GM18507 (cell line): ENCODE data around the gene PACRG.

Source experiments
- DNase-seq: peaks from one replicate; pipeline ENCODE4 v3.0.0; 2011; ENCODE audit warnings: low read depth; ENCODE audit not compliant: insufficient read length; ENCODE audit errors: extremely low spot score
- FAIRE-seq: peaks from 2 replicates; lab custom pipeline; 2011; peaks lifted over from hg19 to GRCh38; lab: Jason Lieb, UNC

The PACRG gene

GRCh38 chr6:162708971-162709370 is 18.8 kb upstream of the PACRG start:
- FAIRE-seq (no peak), DNase-seq (no peak)

DNA sequence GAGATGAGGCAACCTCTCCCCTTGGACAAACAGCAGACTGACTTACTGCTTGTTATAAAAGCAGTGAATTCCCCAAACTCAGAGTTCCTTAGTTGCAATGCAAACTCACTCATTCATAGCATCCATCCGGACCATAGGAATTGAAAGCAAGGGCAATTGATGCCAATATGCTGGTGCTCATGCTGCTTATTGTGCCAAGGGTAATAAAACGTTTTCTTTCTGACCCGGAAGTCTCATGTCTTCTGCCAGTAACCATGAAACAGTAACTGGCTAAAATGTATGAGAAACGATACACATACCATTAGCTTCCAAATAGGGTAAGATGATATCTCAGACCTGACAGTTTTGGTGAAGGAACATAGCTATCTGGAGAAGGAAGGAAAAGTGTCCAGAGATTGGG is 18.3 kb upstream of the PACRG start:
- FAIRE-seq (no peak), DNase-seq (no peak)

- FAIRE-seq (no peak), DNase-seq (no peak)
Measured at GRCh38 chr6:162710419-162710818, 17.4 kb upstream of the PACRG start.

DNA sequence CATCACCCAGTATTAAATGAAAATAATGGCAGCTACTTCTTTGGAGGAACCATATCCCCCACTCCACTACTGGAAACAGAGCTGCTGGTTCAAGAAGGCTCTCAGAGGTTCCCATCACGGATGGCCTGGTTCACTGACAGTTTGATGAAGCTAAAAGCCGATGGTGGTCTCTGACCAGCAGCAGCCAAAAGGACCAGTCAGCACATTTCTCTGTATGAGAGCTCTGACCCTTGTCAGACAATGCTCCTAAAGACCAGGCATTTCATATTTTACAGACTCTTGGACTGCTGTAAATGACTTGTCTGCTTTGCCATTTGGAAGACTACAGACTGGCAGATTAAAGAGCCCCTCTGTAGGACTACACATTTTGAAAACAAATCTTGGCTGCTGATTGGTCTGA is 16.8 kb upstream of the PACRG start:
- no peak for FAIRE-seq

DNA sequence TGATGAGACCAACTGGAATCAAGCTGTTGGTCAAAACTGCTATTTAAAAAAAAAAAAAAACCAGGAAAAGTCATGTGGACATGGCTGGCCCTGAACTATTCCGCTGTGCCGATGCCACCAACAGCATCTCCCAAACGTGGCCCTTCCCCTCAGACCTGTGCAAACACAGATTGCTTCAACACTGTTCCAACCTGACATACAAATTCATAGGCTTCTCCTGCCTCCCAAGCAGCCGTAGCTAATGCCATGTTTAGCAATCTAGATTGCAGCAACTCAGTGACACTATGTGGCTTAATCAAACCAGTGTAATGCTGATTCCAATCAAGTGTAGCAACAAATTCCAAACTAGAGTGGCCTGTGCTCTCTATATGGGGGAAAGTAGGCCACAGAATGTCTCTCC is 16.4 kb upstream of the PACRG start:
- no peak for FAIRE-seq
- DNase-seq, result no peak

More for the DNA sequence above, 16.8 kb upstream of the PACRG start:
- no peak for DNase-seq

DNA sequence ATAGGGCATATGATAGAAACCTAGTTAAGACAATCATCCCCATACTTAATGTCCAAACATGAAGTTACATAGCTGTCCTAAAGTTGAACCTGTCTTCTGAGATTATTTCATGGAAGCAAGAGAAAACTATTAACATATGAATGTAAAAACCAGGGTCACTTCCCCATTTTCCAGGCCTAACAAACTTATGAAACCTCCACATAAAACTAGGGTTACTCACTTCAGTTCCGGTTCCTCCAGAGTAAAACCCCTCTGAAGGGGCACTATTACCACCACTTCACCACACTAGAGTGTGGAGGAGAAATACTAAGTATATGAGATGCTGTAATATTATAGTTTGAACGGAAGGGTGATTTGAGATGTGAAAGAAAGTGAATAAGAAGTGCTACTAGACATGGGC is 15.1 kb upstream of the PACRG start:
- DNase-seq, result no peak
- FAIRE-seq, result no peak

- no peak for DNase-seq
Measured at GRCh38 chr6:162713974-162714780, 13.6 kb upstream of the PACRG start.

GRCh38 chr6:162715601-162716000 is 12.2 kb upstream of the PACRG start:
- no peak for FAIRE-seq

More at GRCh38 chr6:162713974-162714780, 13.6 kb upstream of the PACRG start:
- FAIRE-seq, result no peak

DNA sequence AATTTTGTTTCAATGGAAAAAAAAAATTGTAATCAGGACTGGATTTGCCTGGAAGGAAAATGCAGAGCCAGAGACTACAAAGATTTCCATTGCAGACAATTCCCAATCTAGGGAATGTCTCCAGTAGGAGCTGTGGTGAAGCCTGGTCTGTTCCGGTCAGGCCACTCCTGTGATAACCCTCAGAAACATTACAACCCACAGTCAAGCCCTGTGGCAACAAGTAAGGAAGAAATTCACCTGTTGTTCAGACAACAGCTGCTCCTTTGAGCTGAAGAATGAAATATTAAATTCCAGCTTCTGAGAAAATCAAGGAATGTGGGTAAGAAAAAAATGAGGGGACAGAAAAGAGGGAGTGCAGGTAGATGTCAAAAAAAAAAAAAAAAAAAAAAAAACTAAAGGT is 8.2 kb upstream of the PACRG start:
- FAIRE-seq, result no peak
- no peak for DNase-seq

More at GRCh38 chr6:162715601-162716000, 12.2 kb upstream of the PACRG start:
- no peak for DNase-seq

DNA sequence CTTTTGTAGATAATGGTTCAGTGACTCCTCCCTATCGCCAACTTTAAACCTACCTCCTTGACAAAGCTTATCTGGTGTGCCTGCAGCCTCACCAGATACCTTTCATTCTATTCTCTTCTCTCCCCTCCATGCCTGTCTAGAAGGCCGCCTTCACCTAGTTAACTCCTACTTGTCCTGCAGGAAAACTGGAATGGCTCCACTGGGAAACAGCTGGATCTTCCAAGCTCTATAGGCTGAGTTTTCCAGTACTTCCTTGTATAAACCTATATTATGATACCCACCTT is 6.4 kb upstream of the PACRG start:
- DNase-seq (no peak), FAIRE-seq (no peak)

- no peak for DNase-seq
- no peak for FAIRE-seq
Measured at GRCh38 chr6:162722226-162722625, 5.5 kb upstream of the PACRG start.

- DNase-seq, result no peak
- no peak for FAIRE-seq
Measured at GRCh38 chr6:162722633-162723032, 5.1 kb upstream of the PACRG start.

DNA sequence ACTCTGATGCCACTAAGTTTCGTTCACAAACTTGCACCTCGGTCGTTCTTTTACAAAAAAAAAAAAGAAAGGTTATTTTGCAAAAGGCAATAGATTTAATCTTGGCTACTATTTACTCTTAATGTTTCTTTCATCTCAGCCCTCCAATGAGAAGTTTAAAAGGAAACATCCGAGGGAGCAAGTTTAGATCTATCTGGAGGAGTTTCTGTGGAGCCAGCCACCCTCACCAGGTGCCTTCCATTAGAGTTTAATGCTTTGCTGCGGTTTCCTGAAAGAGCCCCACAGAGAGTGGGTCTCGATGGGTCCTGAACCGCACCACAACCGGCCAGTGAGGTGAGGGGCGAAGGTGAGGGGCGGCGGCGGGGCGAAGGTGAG is 840 bp upstream of the PACRG start:
- FAIRE-seq (no peak), DNase-seq (no peak)

GRCh38 chr6:162728197-162728596 is 423 bp downstream of the PACRG start:
- no peak for FAIRE-seq
- no peak for DNase-seq

- FAIRE-seq (no peak), DNase-seq (no peak)
Measured at GRCh38 chr6:162728706-162729105, 932 bp downstream of the PACRG start.

- FAIRE-seq (no peak), DNase-seq (no peak)
Measured at GRCh38 chr6:162730502-162730901, 2.7 kb downstream of the PACRG start.

- FAIRE-seq, result no peak
- no peak for DNase-seq
Measured at GRCh38 chr6:162733489-162733888, 5.7 kb downstream of the PACRG start.

- FAIRE-seq (no peak), DNase-seq (no peak)
Measured at GRCh38 chr6:162736961-162737360, 9.2 kb downstream of the PACRG start.

GRCh38 chr6:162750776-162751175 is 23.0 kb downstream of the PACRG start:
- no peak for FAIRE-seq
- DNase-seq, result no peak

GRCh38 chr6:162751211-162751859 is 23.6 kb downstream of the PACRG start:
- no peak for FAIRE-seq
- DNase-seq, result no peak

DNA sequence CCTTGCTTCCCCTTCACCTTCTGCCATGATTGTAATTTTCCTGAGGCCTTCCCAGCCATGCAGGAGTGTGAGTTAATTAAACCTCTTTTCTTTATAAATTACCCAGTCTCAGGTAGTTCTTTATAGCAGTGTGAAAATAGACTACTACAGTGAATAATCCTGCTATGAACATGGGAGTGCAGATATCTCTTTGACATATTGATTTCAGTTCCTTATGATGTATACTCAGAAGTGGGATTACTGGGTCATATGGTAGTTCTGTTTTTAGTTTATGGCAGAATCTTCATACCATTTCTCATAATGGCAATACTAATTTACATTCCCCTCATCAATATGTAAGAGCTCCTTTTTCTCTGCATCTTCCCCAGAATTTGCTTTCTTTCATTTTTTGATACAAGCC is 26.0 kb downstream of the PACRG start:
- FAIRE-seq (no peak), DNase-seq (no peak)
